Transverse colon (tissue), 4 donors: Measurements from ENCODE around the gene AGAP5. TPM values are rescaled to one million over a fixed set of nuclear protein-coding genes. Genes with fewer than 3 reads are reported as not detected.

ENCODE experiments used
- DNase-seq: peaks from one replicate; pipeline ENCODE4 v3.0.0-alpha.2; 2019
- H3K27ac ChIP-seq, 4 donors: fragments of 200-600 bp; sonication (generic); 2 replicates each; pipeline ENCODE4 v1.5.1; 2016 to 2018; ENCODE audit warnings: inconsistent platforms in 4 of 4
- H3K27me3 ChIP-seq: fragments of 200-600 bp; sonication (generic); 2 replicates; pipeline ENCODE4 v1.5.1; 2017; ENCODE audit warnings: inconsistent platforms
- H3K36me3 ChIP-seq, 4 donors: fragments of 200-600 bp; sonication (generic); 2 replicates each; pipeline ENCODE4 v1.5.1; 2017 to 2019; ENCODE audit warnings: inconsistent platforms in 4 of 4
- H3K4me1 ChIP-seq, 4 donors: fragments of 200-600 bp; sonication (generic); 2 replicates each; pipeline ENCODE4 v1.5.1; 2017 to 2020; ENCODE audit warnings: inconsistent platforms in 4 of 4
- H3K4me3 ChIP-seq, 4 donors: fragments of 200-600 bp; sonication (generic); 1 replicate in 1 of 4; 2 replicates in 3 of 4; pipeline versions ENCODE4 v1.5.1 to v1.6.1; 2017 to 2019; ENCODE audit warnings: inconsistent platforms in 4 of 4
- H3K9me3 ChIP-seq, 2 donors: fragments of 200-600 bp; sonication (generic); 2 replicates each; pipeline ENCODE4 v1.5.1; 2017 to 2019; ENCODE audit warnings: inconsistent platforms in 2 of 2
- EP300 ChIP-seq: sonication (generic); formaldehyde crosslinking; IDR thresholded peaks from one replicate; pipeline ENCODE4 v1.6.1; 2017; ENCODE audit warnings: antibody characterized with exemption, low read depth
- POLR2A ChIP-seq: fragments of 450-650 bp; IDR thresholded peaks from one replicate; pipeline ENCODE4 v1.6.1; 2016; ENCODE audit warnings: antibody characterized with exemption, mild to moderate bottlenecking, moderate library complexity
- POLR2AphosphoS5 ChIP-seq, 3 donors: sonication (generic); formaldehyde crosslinking; IDR thresholded peaks; one replicate each; pipeline ENCODE4 v1.6.1; 2016; ENCODE audit warnings: antibody characterized with exemption in 3 of 3
- WGBS, 2 donors: methylation state at CpG; one replicate each; pipeline ENCODE4 v1.1.5; 2018; ENCODE audit warnings: low coverage in 1 of 2; 5-methylcytosine and 5-hydroxymethylcytosine counted together
- in situ Hi-C, 4 donors: fragments of 200-750 bp; cut with MboI; loops; one replicate each; pipeline versions ENCODE4 v1.15.0 to v1.15.1; 2017; ENCODE audit warnings: low sequenced_read_pairs in 3 of 4, low pct_ligation_motif_present in 1 of 4, low pct_unique_long_range_greater_than_20kb in 1 of 4
- intact Hi-C: fragments of 100-400 bp; cut with DNase I; formaldehyde crosslinking; loops from one replicate; pipeline ENCODE4 v1.15.1; 2023; ENCODE audit warnings: low total_unique reads
- total RNA-seq, 4 donors: library from RNA; depleted of rRNA; stranded (reverse); fragments of >200 nt; gene quantifications; one replicate each; pipeline ENCODE4 v1.1.0, GENCODE V29; 2016
- TF ChIP-seq, protein P1 (sequence below), 5 experiments: fragments of 200-600 bp in 3 of 5; fragments of 450-650 bp in 2 of 5; sonication (generic) in 3 of 5; IDR thresholded peaks; 1 replicate in 2 of 5; 2 replicates in 3 of 5; pipeline ENCODE4 v1.5.1; 2016 to 2017; ENCODE audit warnings: antibody characterized with exemption in 5 of 5, inconsistent platforms in 3 of 5, mild to moderate bottlenecking in 2 of 5, moderate library complexity in 1 of 5

Gene AGAP5
- total RNA-seq, 4 donors from 2014 or later, result 8.0 to 12.7 (median 8.6) TPM; not detected in 1

DNA sequence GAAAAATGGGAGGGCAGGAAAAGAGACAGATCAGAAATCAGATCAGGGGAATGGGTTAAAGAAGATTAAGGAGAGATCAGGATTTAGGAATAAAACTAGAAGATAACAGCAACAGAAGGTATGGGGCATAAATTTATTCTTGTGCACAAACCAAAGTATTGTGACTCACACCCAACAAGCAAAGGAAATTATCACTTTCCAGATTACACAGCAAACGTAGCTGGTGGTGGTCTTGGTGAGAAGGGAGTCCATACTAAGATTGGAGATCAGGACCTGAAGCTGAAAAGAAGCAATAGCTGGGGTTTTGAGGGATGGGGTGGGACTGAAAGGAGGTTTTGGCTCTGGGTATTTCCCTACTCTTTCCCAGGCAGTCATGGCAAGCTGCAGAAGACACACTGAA lies 53.1 kb downstream of the AGAP5 start:
- no peaks in the 10 kb centered on the region for H3K9me3 ChIP-seq
- in situ Hi-C loops (loop anchor here (5.0 to 25.0 kb wide), 3 partner anchors 112 to 382 kb away; partner anchors contain the start of gene MRPS16 (in 1 of the 4)), intact Hi-C loops (no loop called here)
- H3K27ac ChIP-seq, result no peak overlapping the region
- TF ChIP-seq, protein P1, sequence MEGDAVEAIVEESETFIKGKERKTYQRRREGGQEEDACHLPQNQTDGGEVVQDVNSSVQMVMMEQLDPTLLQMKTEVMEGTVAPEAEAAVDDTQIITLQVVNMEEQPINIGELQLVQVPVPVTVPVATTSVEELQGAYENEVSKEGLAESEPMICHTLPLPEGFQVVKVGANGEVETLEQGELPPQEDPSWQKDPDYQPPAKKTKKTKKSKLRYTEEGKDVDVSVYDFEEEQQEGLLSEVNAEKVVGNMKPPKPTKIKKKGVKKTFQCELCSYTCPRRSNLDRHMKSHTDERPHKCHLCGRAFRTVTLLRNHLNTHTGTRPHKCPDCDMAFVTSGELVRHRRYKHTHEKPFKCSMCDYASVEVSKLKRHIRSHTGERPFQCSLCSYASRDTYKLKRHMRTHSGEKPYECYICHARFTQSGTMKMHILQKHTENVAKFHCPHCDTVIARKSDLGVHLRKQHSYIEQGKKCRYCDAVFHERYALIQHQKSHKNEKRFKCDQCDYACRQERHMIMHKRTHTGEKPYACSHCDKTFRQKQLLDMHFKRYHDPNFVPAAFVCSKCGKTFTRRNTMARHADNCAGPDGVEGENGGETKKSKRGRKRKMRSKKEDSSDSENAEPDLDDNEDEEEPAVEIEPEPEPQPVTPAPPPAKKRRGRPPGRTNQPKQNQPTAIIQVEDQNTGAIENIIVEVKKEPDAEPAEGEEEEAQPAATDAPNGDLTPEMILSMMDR (IDR thresholded peaks at IDR 0.05), result no peak
- TF ChIP-seq POLR2A, result no peak
- TF ChIP-seq EP300, result no peak
- TF ChIP-seq POLR2AphosphoS5 (IDR thresholded peaks at IDR 0.05), result no peak
- no peak overlapping the region for H3K4me3 ChIP-seq
- 50 to 63% methylated on average over 1 of the region's 1 CpG for WGBS, 2 donors
- H3K27me3 ChIP-seq, result no peaks in the 10 kb centered on the region
- no peaks in the 10 kb centered on the region for H3K36me3 ChIP-seq
- H3K4me1 ChIP-seq, result peaks cover 0 to 32% (median 16%) of the 10 kb centered on the region in 4 donors
- no peak for DNase-seq

DNA sequence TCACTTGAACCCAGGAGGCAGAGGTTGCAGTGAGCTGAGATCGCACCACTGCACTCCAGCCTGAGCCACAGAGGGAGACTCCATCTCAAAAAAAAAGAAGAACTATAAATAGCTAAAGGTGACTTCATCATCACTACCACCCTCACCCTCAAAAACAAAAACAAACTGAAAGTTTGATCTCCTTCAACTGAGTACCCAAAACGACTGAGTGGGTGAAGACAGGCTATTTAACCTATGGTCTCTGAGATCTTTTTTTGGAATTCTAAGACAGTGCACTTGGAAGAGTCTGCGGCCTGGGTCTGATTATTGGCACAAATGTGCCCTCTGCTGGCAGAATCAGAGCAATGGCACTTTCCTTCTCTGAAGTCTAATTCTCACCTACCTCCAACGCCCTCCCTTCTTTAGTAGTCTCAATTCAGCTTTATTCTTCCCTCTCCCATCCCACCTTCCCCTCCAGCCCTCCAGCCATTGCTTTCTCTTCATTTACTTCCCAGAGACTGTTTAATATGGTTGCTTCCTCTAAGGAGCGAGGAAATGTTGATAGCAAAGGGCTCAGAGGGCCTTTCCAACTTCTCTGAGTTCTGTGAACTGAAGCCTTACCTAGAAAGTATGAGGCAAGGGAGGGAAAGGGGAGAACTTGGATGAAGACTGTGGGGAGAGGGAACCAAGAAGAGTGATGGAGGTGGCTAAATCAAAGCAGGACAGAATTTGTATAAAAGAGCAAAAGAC lies 53.7 kb downstream of the AGAP5 start:
- no peak for TF ChIP-seq POLR2AphosphoS5 (IDR thresholded peaks at IDR 0.05)
- TF ChIP-seq, protein P1 (IDR thresholded peaks at IDR 0.05), result peak; percentile 82 to 97 (median 88)
- in situ Hi-C loops, result loop anchor here (5.0 to 25.0 kb wide), 3 partner anchors 112 to 382 kb away; partner anchors contain the start of gene MRPS16 (in 1 of the 4)
- H3K27ac ChIP-seq, result no peak overlapping the region
- 24 to 35% methylated on average over 2 to 5 of the region's 5 CpGs for WGBS, 2 donors
- H3K9me3 ChIP-seq, result no peaks in the 10 kb centered on the region
- H3K4me1 ChIP-seq, result peaks cover 0 to 32% (median 16%) of the 10 kb centered on the region in 4 donors
- H3K27me3 ChIP-seq, result no peaks in the 10 kb centered on the region
- DNase-seq, result peak; percentile 64
- no peaks in the 10 kb centered on the region for H3K36me3 ChIP-seq
- H3K4me3 ChIP-seq, result no peak overlapping the region
- intact Hi-C loops, result no loop called here

DNA sequence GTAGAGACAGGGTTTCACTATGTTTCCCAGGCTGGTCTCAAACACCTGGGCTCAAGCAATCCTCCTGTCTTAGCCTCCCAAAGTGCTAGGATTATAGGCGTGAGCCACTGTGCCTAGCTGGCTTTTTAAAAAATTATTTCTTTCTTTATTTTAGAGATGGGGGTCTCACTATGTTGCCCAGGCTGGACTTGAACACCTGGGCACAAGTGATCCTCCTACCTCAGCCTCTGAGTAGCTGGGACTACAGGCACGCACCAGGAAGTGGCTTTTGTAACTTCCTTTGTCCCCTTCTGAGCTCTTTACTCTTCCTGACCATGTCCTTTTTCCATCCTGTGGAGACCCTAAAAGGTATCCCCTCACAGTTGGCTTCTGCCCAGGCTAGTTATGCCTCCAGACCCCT lies 54.5 kb downstream of the AGAP5 start:
- Histone ChIP-seq H3K36me3 (no peaks in the 10 kb centered on the region), H3K27ac (no peak overlapping the region), H3K4me1 (peaks cover 0 to 30% (median 15%) of the 10 kb centered on the region in 4 donors), H3K9me3 (no peaks in the 10 kb centered on the region), H3K4me3 (no peak overlapping the region), H3K27me3 (no peaks in the 10 kb centered on the region)
- in situ Hi-C loops, result loop anchor here (5.0 to 25.0 kb wide), 3 partner anchors 111 to 381 kb away; partner anchors contain the start of gene MRPS16 (in 1 of the 4)
- TF ChIP-seq, protein P1 (IDR thresholded peaks at IDR 0.05), result no peak
- no peak for TF ChIP-seq POLR2AphosphoS5 (IDR thresholded peaks at IDR 0.05)
- no peak for TF ChIP-seq POLR2A
- no peak for TF ChIP-seq EP300
- DNase-seq, result no peak
- WGBS, 2 donors, result 86 to 100% methylated on average over 1 to 2 of the region's 2 CpGs
- intact Hi-C loops, result loop anchor here (2.0 kb wide), 1 partner anchor 113 kb away; no protein-coding TSS in a partner anchor

DNA sequence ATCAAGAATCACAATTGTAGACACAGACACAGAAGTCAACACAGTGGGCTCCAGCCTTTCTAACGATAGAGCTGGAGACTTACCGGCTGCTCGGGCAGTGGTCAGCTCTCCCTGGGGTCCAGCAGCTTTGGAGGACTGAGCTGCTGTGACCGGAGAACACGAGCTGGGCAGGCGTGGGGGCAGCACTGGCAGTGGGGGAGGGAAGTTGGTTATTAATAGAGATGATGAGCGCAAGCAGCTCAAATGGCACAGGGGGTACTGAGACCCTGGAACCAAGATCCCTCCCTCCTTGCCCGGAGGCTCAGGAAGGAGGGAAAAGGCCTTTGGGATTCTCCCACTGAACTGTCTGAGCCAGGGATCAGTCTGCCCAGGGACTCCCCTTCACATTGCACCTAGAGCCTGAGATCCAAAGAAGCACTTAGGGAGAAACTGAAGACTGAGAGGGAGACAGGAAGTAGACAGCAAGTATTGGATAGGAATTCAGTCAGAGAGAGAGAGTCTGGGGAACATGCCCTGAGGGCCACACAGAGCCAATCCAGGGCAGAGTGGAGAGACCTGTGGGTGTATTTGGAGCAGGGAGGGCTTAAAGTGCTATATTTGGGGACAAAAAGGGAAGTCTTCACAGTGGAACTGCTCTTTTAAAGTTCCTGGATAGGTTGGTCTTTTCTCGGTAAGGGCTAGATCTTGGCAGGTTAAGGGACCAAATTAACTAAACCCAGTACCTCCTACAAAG lies 56.4 kb downstream of the AGAP5 start, which contains the start of gene MYOZ1:
TSS of gene MYOZ1 (minus strand) at position 147 of the 733 bp plus-strand sequence. CDS start 1,457 bp downstream, outside the sequence.
- no peak for DNase-seq
- Histone ChIP-seq H3K36me3 (no peaks in the 10 kb centered on the region), H3K27ac (no peak within 1 kb of the TSS), H3K9me3 (no peaks in the 10 kb centered on the region), H3K4me3 (no peak within 1 kb of the TSS), H3K4me1 (peaks cover 0 to 14% (median 2%) of the 10 kb centered on the region in 4 donors), H3K27me3 (no peaks in the 10 kb centered on the region)
- in situ Hi-C loops (loop anchor here (5.0 to 25.0 kb wide), 3 partner anchors 109 to 379 kb away; partner anchors contain the start of gene MRPS16 (in 1 of the 4)), intact Hi-C loops (loop anchor here (2.0 kb wide), 1 partner anchor 111 kb away; no protein-coding TSS in a partner anchor)
- TF ChIP-seq EP300, result no peak
- 75% methylated on average over 9 of the region's 9 CpGs; no CpG with 5 or more reads in 1 of the 2 donors for WGBS, 2 donors
